DOHH2 (cell line): Measurements from ENCODE around the gene KCNN4.

Source experiments
- CTCF ChIP-seq: fragments of 200-600 bp; sonication (generic); IDR thresholded peaks from one replicate; pipeline ENCODE4 v1.5.1; 2014; ENCODE audit warnings: antibody characterized with exemption, mild to moderate bottlenecking, low read depth, low read length; ENCODE audit not compliant: poor library complexity, severe bottlenecking
- EZH2phosphoT487 ChIP-seq: fragments of 200-600 bp; sonication (generic); IDR thresholded peaks from 2 replicates; pipeline ENCODE4 v1.6.1; 2017; ENCODE audit warnings: borderline replicate concordance, mild to moderate bottlenecking, antibody characterized with exemption, low read length, moderate library complexity, mixed read lengths

- no peak for TF ChIP-seq CTCF
- no peak for TF ChIP-seq EZH2phosphoT487
Measured at GRCh38 chr19:43766755-43767043, 14.1 kb downstream of the KCNN4 start.
